H1 (cell line): ENCODE results near the gene MTHFD1. TPM values are rescaled to one million over a fixed set of nuclear protein-coding genes. Genes with fewer than 3 reads are reported as not detected.

Experiments used
- CBX5 ChIP-seq: fragments of 300-800, 300-1000 bp; sonication (generic); IDR thresholded peaks from 2 replicates; pipeline ENCODE4 v1.7.1; 2016; ENCODE audit warnings: antibody characterized with exemption, low read length, low read depth
- SP1 ChIP-seq: IDR thresholded peaks from 2 replicates; pipeline ENCODE4 v1.6.1; 2011; ENCODE audit warnings: low read depth, low read length
- TAF1 ChIP-seq: IDR thresholded peaks from 2 replicates; pipeline ENCODE4 v1.6.1; 2011; ENCODE audit warnings: mild to moderate bottlenecking, low read depth, low read length
- TBP ChIP-seq: IDR thresholded peaks from 2 replicates; pipeline ENCODE4 v1.6.1; 2011; ENCODE audit warnings: low read depth, low read length, improper control_type of control experiment
- polyA plus RNA-seq, 7 experiments: library from polyadenylated mRNA; depleted of rRNA in 3 of 7; stranded (reverse) in 5 of 7; unstranded in 2 of 7; fragments of >200 nt in 5 of 7; fragments of 200-250 nt in 2 of 7; gene quantifications; 1 replicate in 5 of 7; 2 replicates in 1 of 7; 4 replicates in 1 of 7; pipeline versions ENCODE4 v1.2.1 to v1.2.3, GENCODE V29; 2011 to 2013; ENCODE audit warnings: missing spikeins in 2 of 7, mixed read lengths in 2 of 7
- total RNA-seq: library from RNA; stranded (reverse); fragmentation: NEBNext Ultra II Directional; extraction: Animal tissue kit (Norgen Biotek cat#: 25700); gene quantifications from 2 replicates; pipeline ENCODE4 v1.2.1, GENCODE V29; 2021

The MTHFD1 gene
- total and polyA plus RNA-seq, 2 of the 8 experiments (the other 6 are each of a cell fraction or from before 2014, with no cell fraction given) = 79.7 to 332 TPM

GRCh38 chr14:64504897-64505794, 117.0 kb downstream of the MTHFD1 start (continued):
- TF ChIP-seq SP1 (0 out of 2 replicates have a peak, but pooled peaks have one; percentile 22), CBX5 (no peak), TBP (peak; percentile 55; the same call in 1 of the 2 replicates), TAF1 (no peak; the same call in 1 of the 2 replicates)
